Astrocyte of the cerebellum (primary cell): Measurements from ENCODE around the gene DOCK8.

Experiments used
- DNase-seq: peaks from one replicate; pipeline ENCODE4 v3.0.0-alpha.2; 2011; ENCODE audit warnings: low read depth
- H3K4me3 ChIP-seq: 2 replicates; pipeline ENCODE4 v1.5.1; 2011; ENCODE audit warnings: mild to moderate bottlenecking, low read depth, low read length, moderate library complexity
- in situ Hi-C: cut with HindIII; loops from 2 replicates; pipeline ENCODE4 v1.10.0; 2017; ENCODE audit warnings: low sequenced_read_pairs
- TF ChIP-seq, protein P1 (sequence below): IDR thresholded peaks from 2 replicates; pipeline ENCODE4 v1.5.1; 2012; ENCODE audit warnings: low read length, low read depth, moderate library complexity, mild to moderate bottlenecking; ENCODE audit errors: missing control alignments

The DOCK8 gene

GRCh38 chr9:504921-505740 is 290.5 kb downstream of the DOCK8 start:
- DNase-seq = no peak
- peak overlapping the region; percentile 48 for H3K4me3 ChIP-seq
- TF ChIP-seq, protein P1, sequence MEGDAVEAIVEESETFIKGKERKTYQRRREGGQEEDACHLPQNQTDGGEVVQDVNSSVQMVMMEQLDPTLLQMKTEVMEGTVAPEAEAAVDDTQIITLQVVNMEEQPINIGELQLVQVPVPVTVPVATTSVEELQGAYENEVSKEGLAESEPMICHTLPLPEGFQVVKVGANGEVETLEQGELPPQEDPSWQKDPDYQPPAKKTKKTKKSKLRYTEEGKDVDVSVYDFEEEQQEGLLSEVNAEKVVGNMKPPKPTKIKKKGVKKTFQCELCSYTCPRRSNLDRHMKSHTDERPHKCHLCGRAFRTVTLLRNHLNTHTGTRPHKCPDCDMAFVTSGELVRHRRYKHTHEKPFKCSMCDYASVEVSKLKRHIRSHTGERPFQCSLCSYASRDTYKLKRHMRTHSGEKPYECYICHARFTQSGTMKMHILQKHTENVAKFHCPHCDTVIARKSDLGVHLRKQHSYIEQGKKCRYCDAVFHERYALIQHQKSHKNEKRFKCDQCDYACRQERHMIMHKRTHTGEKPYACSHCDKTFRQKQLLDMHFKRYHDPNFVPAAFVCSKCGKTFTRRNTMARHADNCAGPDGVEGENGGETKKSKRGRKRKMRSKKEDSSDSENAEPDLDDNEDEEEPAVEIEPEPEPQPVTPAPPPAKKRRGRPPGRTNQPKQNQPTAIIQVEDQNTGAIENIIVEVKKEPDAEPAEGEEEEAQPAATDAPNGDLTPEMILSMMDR = no peak
- in situ Hi-C loops = no loop called here

- in situ Hi-C loops = no loop called here
- H3K4me3 ChIP-seq = peak overlapping the region; percentile 48
- TF ChIP-seq, protein P1 = no peak
- no peak for DNase-seq
Measured at GRCh38 chr9:505741-506059, 291.0 kb downstream of the DOCK8 start.

GRCh38 chr9:506281-506680 is 291.6 kb downstream of the DOCK8 start:
- no peak overlapping the region for H3K4me3 ChIP-seq
- in situ Hi-C loops = no loop called here
- no peak for DNase-seq
- TF ChIP-seq, protein P1 = no peak

GRCh38 chr9:511861-512260 is 297.2 kb downstream of the DOCK8 start:
- in situ Hi-C loops = no loop called here
- H3K4me3 ChIP-seq = no peak overlapping the region
- DNase-seq = no peak
- TF ChIP-seq, protein P1 = no peak

- in situ Hi-C loops = no loop called here
- TF ChIP-seq, protein P1 = no peak
- DNase-seq = no peak
- H3K4me3 ChIP-seq = no peak overlapping the region
Measured at GRCh38 chr9:512555-513272, 298.0 kb downstream of the DOCK8 start.
